Stimulated activated CD8-positive, alpha-beta memory T cell treated with anti-CD3 and anti-CD28 coated beads, Interleukin-12 subunit alpha, Interleukin-12 subunit beta, amount 100 ng/mL, for 24 hours (primary cell): ENCODE measurements around the gene BAG1.

Experiments
- DNase-seq: peaks from one replicate; pipeline ENCODE4 v3.0.0-alpha.2; 2020; ENCODE audit errors: extremely low read depth

BAG1 gene

DNA sequence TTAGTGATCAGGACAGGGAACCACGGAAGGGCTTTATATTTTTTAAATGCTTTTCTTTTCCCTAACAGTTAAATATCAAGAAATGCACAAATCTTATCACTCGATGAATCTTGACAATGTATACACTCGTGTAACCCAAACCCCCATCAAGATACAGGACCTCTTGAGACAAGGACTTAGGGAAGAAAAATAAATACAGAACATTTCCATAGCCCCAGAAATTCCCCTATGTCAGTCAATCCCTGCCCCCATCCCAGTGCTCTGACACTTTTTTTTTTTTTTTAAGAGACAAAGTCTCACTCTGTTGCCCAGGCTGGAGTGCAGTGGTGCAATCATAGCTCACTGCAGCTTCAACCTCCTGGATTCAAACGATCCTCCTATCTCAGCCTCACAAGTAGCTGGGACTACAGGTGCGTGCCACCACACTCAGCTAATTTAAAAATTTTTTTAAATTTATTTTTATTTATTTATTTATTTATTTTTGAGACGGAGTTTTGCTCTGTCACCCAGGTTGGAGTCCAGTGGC lies 21.8 kb downstream of the BAG1 start:
- DNase-seq = no peak

- no peak for DNase-seq
Observed at GRCh38 chr9:33241298-33241697, 23.2 kb downstream of the BAG1 start.

- DNase-seq = no peak
Observed at GRCh38 chr9:33239921-33240320, 24.6 kb downstream of the BAG1 start, which contains the start of gene SPINK4. SPINK4 (plus strand) TSS chr9:33240167; CDS start chr9:33240209, 42 bp downstream.

- no peak for DNase-seq
Observed at GRCh38 chr9:33236571-33236970, 27.9 kb downstream of the BAG1 start.

- DNase-seq = no peak
Observed at GRCh38 chr9:33234511-33235467, 29.7 kb downstream of the BAG1 start.

DNA sequence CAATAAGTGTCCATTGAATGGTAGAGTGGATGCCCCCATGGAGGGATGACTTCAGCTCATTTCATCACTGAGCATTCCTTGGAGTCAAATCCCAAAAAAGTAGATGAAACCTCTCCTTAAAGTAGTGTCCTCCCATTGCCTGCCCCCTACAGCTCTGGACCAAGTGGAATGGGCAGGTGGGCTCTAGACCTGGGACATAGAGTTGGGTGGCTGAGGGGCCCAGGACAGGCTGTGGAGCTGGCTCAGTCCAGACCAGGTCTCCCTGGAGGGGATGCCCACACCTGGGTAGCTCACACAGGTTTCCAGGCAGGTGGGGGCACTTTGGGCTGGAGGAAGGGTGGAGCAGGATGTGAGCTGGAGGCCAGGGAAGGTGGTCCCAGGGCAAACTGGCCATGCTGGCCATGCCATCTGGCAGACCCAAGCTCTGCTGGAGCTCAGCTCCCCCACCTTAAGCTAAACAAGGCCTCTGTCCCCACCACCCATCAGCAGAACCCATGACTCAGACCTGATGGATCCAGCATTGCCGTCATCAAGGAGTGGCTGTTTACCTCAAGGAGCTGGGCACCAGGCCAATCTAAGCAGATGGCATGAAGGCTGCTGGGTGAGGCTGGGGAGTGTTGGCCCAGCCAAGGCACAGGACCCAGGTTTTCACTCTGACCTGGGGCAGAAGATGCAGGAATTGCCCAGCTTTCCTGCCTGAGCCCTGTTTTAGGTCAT lies 30.7 kb downstream of the BAG1 start:
- no peak for DNase-seq

DNA sequence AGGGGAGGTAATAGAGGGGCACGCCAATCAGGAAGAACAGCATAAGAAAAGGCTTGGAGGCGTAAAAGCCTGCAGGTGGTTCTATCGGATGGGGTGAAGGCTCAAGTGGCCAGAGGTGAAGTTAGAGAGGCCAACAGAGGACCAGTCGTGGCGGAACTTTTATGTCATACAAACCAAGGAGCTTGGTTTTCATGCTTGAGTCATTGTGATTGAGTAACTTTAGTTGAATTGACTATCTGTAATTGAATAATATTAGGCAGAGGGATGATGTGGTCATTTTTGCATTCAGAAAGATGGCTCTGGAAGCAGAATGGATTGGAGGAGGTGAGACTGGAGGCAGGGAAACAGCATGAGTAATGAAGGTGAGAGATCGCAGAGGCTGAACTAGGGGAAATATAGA lies 31.7 kb downstream of the BAG1 start:
- no peak for DNase-seq

DNA sequence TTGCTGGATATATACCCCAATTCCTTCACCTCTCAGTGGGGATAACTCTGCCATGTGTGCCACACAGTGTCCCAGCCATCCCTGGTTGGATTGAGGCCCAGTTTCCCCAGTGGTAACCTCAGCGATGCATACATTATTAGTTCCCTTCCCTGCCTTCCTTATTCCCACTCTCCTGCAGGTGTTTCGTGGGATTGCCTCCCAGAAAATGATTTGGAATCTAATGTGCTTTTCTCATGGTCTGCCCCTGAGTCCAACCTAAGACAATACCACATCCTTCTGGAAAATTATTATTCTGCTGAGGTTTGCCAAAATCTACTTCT lies 32.9 kb downstream of the BAG1 start:
- DNase-seq = no peak

DNA sequence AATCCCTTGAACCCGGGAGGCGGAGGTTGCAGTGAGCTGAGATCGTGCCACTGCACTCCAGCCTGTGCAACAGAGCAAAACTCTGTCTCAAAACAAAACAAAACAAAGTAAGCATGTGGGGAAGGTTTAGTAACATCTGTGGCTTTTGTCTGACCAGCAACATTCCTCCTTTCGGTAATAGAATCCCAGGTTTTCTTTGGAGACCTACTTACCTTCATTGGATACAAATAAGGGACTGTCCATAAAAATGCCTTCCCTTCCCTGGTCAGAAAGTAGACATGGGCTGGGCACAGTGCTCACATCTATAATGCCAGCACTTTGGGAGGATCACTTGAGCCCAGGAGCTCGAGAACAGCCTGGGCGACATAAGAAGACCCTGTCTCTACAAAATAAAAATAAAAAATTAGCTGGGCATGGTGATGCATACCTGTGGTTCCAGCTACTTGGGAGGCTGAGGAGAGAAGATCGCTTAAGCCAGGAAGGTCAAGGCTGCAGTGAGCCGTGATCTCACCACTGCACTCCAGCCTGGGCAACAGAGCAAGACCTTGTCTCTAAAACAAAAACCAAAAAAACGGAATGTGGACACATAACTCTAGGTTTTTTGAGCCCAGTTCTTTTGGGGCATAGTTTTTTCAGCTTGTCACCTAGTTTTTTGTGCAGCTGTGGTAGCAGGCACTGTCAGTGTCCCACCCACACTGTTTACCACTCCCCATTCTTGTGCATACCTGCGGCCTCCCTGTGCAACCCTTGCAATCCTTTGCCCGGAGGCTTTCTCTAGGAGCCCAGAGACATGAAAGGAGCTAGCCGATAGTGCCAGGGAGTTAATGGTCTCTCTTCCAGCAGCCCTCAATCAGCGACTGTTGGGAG lies 33.5 kb downstream of the BAG1 start:
- DNase-seq = no peak

DNA sequence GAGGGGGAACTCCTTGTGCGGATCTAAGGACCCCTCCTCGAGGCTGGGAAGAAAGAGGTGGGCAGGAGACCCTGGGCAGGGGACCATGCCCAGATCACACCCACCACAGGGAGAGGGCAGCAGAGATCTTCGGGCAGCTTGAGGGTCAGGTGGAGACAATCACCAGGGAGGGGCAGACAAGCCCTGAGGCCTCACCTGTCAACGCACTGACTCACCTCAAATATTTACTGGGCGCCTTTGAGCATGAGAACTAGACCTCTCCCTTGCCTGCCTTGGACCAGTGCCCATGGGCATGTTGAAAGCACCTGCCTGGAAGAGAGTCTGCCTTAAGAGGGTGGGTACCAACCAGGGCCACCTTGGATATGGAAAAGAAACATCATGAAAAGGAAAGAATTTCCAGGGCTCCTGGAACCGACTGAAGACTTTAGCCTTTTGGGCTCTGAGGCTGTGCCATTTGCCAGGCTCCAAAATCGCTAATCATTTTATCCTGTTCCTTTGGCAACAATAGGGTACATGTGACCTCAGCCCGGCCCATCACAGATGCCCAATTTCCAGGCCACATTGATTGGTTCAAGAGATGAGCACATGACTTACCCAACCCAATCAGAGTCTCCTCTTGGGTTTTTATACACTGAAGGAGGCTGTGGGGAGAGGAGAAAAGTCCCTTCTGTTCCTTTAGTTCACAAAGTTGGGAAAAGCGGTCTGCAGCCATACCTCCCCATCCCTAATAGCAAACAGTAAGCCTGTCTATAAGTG lies 35.0 kb downstream of the BAG1 start:
- DNase-seq = no peak

GRCh38 chr9:33228606-33229005 lies 35.9 kb downstream of the BAG1 start:
- DNase-seq = no peak

GRCh38 chr9:33227741-33228140 lies 36.8 kb downstream of the BAG1 start:
- no peak for DNase-seq

- no peak for DNase-seq
Observed at GRCh38 chr9:33227008-33227398, 37.5 kb downstream of the BAG1 start.

DNA sequence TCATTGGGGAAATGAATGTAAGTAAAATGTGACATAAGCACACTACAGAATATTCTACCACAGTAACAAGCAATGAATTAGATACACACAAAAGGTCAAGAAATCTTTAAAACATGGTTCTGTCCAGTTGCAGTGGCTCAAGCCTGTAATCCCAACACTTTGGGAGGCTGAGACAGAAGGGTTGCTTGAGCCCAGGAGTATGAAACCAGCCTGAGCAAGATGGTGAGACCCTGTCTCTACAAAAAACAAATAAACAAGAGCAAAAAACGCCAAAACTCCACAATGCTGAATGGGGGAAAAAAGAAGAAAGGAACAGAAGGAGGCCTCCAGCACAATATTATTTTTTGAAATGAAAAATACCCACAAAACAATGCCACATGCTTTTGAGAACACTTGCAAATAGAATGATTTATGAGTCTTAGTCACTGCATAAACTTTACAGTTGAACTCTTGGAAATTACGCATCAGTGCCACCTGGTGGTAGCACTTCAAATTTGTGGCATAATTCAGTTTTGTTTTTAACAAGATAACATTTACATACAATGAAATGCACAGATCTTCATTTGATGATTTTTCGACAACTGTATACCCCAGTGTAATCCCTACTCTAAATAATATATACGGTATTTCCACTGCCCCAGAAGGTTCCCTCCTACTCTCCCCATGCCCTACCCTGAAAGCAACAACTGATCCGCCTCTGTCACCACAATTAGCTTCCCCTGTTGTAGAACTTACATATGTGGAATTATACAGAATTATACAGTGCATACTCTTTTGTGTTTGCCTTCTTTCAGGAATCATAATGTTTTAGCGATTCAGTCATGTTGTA lies 39.0 kb downstream of the BAG1 start:
- DNase-seq = no peak

DNA sequence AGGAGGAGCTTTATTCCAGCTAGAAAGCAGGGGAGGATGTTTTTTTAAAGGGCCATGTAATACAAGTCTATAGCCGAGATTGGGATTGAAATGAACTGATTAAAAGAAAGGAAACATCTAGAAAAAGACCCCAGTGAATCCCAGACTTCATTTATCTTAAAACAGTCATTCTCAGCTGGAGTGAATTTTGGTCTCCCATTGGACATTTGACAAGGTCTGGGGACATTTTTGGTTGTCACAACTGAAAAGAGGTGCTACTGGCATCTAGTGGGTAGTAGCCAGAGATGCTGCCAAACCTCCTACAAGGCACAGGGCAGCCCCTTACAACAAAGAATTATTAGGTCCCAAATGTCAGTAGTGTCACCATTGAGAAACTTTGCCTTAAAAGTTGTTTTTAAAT lies 40.8 kb downstream of the BAG1 start:
- no peak for DNase-seq

- no peak for DNase-seq
Observed at GRCh38 chr9:33222031-33222430, 42.5 kb downstream of the BAG1 start.

DNA sequence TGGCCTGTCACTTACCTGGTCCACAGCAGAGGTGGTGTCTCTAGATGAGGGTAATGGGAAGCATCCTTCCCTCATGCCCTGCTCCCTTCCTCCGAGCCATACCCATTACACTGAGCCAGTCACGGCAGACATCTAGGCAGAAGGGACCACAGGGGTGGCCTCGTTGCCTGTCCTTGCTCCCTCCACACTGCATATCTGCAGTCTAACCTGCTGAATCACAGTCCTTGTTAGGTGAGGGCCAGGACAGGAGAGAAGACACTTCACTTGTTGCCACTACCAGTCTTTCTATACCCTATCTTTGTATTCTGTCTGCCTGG lies 43.0 kb downstream of the BAG1 start:
- no peak for DNase-seq

- no peak for DNase-seq
Observed at GRCh38 chr9:33220681-33221567, 43.6 kb downstream of the BAG1 start.

DNA sequence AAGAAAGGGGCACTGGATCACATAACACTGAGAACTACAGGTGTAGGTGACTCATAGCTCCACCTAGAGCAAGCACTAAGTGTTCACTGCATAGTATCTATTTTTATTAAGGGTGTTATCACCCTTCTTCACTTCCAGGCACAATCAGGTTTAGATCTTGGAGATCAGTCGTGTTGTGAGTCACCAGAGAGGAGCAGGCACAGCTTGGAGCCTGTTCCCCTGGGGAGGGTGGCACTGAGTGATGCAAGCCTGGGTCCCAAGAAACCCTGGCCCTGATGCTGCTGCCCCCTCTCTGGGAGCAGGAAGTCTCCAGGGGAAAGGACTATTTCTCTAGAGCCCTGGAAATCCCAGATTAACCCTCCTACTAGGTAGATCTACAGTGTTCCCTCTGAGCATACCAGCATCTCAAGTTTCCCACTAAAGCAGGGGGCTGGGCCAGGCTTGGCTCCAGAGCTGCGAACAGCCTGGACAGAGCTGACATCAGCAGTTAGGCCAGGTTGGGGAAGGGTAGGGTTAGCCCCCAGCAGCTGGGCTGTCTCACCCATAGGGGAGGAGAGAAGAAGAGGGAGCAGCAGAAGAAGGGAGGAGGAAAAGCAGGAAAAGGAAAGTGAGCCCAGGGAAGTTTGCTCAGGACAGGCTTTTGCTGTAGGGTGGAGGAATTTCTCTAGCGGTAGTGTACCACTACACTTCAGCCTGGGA lies 52.7 kb downstream of the BAG1 start:
- DNase-seq = no peak
